A204.1 (cell line): ENCODE data around the gene RPL41.

Experiments used
- FAIRE-seq: peaks from 2 replicates; lab custom pipeline; 2012; peaks lifted over from hg19 to GRCh38; lab: Jason Lieb, UNC

The RPL41 gene

DNA sequence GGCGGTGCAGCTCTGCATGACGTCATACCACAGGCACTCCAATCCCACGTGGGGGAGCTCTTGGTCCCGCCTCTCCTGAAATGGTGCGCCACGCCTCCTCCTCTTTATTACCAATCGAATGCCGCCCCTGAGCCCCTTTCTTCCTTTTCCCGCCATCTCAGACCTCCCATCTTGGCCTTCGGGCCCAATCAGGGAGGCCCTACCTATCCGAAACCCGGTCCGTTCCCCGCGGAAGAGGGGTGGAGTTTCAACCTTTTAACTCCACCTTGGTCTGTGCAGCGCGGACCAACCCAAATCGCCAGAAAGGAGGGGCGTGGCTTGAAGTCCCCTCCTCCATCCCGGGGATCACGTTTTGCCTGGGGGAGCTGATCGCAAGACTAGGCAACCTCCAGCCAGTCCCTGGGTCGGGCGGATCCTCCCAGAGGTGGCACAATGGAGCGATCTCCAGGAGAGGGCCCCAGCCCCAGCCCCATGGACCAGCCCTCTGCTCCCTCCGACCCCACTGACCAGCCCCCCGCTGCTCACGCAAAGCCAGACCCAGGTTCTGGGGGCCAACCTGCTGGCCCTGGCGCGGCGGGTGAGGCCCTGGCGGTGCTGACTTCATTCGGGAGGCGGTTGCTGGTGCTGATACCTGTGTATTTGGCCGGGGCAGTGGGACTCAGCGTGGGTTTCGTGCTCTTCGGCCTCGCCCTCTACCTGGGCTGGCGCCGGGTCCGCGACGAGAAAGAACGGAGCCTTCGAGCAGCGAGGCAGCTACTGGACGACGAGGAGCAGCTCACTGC, 11.6 kb downstream of the RPL41 start, which contains the start of gene ESYT1:
Gene ESYT1 (plus strand): TSS at position 380 of the 782 bp plus-strand sequence. CDS start 53 bp downstream, at position 433.
- FAIRE-seq, result peak; percentile 99

DNA sequence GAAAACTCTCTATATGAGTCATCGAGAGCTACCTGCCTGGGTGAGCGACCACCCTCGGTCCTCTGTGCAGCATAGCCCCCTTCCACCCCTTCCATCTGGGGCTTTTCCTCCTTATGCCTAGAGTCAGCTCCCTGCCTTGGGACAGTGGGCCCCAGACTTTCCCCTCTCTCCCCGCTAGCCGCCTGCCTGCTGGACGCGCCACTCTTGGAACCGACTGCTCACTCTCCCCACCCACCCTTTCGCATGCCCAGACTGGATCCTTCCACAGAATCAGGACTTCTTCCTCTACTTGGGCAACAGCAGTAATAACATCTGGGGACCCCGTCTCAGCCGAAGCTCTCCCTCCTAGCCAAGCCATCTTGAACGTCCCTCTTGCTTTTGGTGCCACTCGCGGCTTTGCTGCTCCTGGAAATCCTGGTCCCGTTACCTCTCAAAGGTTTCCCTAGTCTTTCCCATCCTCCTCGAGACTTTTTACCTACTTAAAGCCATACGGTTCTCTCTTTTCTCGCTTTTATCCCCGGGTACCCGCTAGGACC, 12.3 kb downstream of the RPL41 start:
- no peak for FAIRE-seq

DNA sequence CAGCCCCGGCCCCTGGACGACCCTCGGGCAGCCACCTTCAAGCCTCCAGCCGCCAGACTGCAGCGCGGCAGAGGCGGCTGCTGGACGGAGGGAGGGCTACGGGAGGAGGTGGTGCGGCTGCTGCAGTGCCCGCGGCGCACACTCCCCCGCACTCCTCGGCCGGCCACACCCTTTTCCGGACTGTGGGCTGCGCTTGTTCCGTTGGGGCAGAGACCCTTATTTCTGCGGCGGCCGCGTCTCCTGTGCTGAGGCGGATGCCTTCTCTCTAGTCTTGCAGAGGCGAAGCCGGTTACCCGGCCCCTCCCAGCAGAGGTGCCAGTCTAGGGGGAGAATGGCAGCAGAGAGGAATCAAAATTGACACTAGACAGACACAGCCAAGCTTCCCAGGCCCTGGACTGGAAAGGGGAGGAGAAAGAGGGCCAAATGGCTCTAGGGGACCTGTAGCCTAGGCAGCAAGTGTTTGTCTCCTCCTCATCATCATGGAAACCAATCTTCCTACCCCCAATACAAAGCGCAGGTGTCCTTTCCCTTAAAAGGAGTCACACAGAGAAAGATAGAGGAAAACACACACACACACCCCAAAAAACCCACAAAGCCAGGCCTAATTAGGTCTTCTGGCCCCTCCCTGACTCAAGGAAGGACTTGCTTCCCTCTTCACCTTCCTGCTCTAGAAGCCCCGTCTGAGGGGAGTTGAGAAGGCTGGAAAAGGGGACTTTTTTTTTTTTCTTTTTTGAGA, 12.9 kb downstream of the RPL41 start:
- no peak for FAIRE-seq

DNA sequence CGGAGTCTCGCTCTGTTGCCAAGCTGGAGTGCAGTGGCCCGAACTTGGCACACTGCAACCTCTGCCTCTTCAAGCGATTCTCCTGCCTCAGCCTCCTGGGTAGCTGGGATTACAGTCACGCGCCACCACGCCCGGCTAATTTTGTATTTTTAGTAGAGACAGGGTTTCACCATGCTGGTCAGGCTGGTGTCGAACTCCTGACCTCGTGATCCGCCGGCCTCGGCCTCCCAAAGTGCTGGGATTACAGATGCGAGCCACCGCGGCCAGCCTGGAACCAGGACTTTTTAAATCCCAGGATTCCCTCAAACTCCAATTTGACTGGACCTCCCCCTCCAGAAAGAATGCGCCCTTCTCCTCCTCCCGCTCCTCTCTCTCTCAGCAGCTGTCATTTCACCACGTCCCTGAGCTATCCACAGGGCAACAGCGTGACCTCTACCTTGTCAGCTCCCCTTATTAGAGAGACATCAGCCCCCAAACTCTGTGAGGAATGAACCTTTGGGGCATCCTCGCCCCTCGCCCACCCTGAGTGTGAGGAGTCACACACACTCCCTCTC, 13.6 kb downstream of the RPL41 start:
- no peak for FAIRE-seq

DNA sequence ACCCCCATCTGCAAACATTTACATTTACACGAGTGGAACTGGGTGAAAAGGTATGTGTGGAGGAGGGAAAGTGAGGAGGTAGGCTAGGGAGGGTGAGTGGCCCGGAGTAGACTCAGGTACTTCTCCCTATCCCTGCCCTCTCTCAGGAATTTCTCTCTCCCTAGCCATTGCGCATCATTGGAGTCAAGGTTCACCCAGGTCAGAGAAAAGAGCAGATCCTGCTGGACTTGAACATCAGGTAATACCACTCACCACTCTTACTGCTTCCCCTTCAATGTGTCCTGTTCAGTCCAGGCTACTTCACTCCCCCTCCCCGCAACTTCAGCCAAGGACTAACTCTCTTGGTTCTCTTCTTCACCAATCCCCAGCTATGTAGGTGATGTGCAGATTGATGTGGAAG, 14.4 kb downstream of the RPL41 start:
- FAIRE-seq, result no peak

DNA sequence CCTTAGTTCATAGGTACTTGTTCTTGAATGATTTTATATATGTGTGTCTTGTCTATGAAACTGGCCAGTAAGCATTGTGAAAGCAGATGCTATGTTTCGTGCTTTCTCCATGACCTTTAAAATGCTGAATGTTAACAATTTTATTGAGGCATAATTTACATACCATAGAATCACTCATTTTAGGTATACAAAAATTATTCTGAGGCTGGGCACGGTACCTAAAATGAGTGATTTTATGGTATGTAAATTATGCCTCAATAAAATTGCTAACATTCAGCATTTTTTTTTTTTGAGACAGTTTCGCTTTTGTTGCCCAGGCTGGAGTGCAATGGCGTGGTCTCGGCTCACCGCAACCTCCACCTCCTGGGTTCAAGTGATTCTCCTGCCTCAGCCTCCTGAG, 18.5 kb downstream of the RPL41 start:
- no peak for FAIRE-seq

- FAIRE-seq, result no peak
Observed at GRCh38 chr12:56137853-56138571, 21.6 kb downstream of the RPL41 start.

- FAIRE-seq, result no peak
Observed at GRCh38 chr12:56141946-56142784, 25.7 kb downstream of the RPL41 start.

DNA sequence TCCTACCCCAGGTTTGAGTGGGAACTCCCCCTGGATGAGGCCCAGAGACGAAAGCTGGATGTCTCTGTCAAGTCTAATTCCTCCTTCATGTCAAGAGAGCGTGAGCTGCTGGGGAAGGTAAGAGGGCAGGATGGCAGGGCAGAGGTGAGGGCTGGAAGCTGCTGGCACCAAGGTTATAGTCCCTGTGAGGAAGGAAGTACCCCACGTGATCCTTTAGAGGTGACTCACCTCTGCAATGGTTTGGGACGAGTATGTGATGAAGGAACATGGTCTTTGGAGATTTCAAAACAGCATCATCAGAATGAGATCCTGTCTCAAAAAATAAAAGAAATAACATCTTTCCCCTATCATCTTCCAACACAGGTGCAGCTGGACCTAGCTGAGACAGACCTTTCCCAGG, 26.8 kb downstream of the RPL41 start:
- FAIRE-seq, result no peak

DNA sequence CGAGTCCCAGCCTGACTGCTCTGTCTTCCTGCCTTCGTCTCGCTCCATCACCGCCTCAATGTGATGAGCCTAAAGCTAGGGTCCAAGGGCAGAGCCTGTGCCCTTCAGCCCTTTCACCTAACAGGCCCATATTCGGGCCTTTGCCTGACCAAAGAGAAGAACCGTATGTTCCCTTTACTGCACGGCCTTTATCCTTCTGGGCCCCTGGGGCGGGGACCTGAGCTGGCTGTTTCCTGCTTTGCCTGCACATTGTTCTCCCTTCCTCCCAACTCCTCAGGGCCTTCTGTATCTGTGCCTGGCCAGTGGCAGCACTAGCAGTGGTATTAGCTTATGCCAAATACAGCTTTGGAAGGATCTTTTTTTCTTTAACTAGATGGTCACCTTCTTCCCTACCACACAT, 27.4 kb downstream of the RPL41 start:
- FAIRE-seq, result no peak

GRCh38 chr12:56145217-56145616, 28.8 kb downstream of the RPL41 start:
- no peak for FAIRE-seq

DNA sequence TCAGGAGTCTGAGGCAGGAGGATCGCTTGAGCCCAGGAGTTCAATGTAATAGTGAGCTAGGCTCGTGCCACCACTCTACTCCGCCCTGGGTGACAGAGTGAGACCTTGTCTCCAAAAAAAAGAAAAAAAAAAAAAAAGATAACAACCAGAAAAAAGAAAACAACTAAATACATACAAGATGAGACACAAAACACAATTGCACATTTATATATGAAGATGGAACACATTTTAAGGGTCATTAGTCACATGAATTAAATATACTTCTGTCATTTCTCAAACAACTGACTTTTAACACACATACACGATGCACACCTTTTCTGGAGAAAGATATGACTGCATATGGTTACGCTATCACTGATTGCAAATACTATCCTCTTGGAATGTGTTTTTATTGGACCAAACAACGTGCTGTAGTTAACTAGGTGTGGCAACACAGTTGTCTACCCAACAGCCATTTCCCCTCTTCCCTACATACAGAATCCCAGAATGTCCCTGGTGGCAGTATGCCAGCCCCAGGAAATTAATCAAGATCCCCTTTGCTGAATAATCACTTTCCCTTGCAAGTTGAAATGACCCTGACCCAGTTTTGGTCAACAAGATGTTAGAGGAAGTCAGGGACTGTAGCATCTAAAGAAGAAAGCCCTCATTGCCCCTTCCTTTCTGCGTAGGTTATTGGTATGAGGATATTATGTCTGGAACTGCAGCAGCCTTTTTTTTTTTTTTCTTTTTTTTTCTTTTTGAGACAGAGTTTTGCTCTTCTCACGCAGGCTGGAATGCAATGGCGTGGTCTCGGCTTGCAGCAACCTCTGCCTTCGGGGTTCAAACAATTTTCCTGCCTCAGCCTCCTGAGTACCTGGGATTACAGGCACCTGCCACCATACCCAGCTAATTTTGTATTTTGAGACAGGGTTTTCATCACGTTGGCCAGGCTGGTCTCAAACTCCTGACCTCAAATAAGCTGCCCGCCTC, 30.3 kb downstream of the RPL41 start:
- FAIRE-seq, result no peak

DNA sequence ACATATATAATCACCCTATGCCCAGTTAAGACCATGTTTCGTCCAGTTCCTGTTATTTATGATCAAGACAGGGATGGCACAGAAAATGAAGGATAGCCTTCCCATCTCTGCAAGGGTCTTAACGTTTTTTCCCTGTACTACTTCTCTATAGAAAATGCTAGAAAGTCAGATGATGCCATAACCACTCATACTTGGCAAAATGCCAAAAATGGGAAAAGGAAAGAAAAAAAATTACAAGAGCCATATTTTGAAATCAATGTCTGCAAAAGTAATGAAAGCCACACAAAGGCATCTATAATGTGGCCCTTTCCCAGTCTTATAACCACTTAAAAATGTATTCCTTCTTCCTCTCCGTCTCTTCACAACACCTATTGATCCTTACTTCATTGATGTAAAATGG, 34.1 kb downstream of the RPL41 start:
- no peak for FAIRE-seq

DNA sequence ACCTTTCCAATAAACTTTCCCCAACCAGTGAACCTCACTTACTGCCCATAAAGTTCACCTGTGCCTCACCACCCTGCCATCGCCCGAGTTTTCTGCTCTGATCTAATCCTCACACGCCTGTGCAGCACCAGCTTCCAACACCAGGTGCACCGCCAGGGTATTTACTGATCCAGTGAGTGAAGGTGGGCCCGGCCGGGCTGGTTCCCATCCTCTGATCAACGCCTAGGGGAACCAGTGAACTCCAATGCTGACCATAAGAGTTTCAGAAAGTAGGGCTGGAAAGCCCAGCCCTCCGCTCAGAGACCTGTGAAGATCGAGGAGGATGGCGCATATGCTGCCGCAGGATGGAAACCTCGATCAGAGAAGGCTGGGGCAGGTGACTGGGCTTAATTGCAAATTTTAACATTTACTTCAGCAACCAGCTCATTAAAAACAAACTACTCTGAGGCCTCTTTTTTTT, 35.3 kb downstream of the RPL41 start:
- no peak for FAIRE-seq

GRCh38 chr12:56152132-56152755, 35.8 kb downstream of the RPL41 start, which contains the start of gene MYL6B:
Gene MYL6B (plus strand): TSS chr12:56152587. CDS start chr12:56153919, 1,332 bp downstream.
- FAIRE-seq, result peak; percentile 35

- FAIRE-seq, result no peak
Observed at GRCh38 chr12:56152756-56153677, 36.6 kb downstream of the RPL41 start.

DNA sequence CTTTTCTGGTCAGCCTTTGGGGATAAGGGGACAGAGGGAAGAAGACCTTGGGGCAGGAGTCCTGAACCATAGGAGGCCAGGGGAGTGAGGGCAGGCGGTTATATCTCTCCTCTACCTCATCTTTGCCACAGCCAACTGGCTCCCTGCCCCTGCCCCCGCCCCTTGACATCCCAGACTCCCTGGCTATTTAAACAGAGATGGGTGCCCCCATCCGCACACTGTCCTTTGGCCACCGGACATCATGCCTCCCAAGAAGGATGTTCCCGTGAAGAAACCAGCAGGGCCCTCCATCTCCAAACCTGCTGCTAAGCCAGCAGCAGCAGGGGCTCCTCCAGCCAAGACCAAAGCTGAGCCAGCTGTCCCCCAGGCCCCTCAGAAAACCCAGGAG, 37.2 kb downstream of the RPL41 start:
- FAIRE-seq, result no peak

DNA sequence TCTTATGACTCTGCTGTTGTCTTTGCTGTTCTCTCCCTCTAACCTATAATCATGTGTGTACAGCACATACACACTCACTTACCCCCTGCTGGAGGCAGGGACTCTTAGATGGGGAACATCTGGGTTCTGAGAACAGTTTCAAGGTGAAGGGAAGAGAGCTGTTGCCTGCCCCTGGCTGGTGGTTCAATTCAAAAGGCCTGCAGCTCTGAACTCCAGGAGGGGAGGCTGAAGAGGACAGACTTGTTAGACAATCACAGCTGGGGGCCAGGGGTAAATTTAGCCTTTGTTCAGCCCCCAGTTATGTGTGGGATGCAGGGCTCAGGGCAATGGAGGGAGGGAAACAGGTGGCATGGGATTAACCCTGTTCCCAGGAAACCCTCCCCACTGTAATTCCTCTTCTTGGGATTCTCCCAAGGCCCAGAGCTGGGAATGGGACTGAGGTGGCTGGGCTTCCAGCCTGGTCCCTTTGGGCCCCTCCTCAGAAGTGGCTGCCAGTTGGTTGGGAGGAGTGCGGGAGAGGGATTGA, 37.9 kb downstream of the RPL41 start:
- FAIRE-seq, result no peak
